ENCODE results near the gene BCLAF3.

BCLAF3 gene

GRCh38 chrX:19960913-19961312 is 29.9 kb downstream of the BCLAF3 start:
- ATAC-seq (replicated peaks; ENCODE audit: extremely low read depth, poor library complexity, severe bottlenecking) (no peak), DNase-seq (ENCODE audit: low spot score in 2 of 2) (no peak)
- H3K9me3 Mint-ChIP-seq = no peaks in the 10 kb centered on the region
- H3K36me3 Mint-ChIP-seq (ENCODE audit: insufficient read depth) = peaks cover 11% of the 10 kb centered on the region
- no peak overlapping the region for H3K4me3 Mint-ChIP-seq
- no peak overlapping the region for H3K27ac Mint-ChIP-seq (ENCODE audit: low read depth)
- H3K27me3 Mint-ChIP-seq = no peaks in the 10 kb centered on the region
- H3K4me1 Mint-ChIP-seq = no peaks in the 10 kb centered on the region

GRCh38 chrX:19958552-19959486 is 32.0 kb downstream of the BCLAF3 start:
- H3K27ac Mint-ChIP-seq (ENCODE audit: low read depth) = no peak overlapping the region

GRCh38 chrX:19956923-19957322 is 33.9 kb downstream of the BCLAF3 start:
- Mint-ChIP-seq H3K9me3 (no peaks in the 10 kb centered on the region), H3K4me3 (no peak overlapping the region), H3K36me3 (ENCODE audit: insufficient read depth) (peaks cover 4% of the 10 kb centered on the region), H3K4me1 (no peaks in the 10 kb centered on the region), H3K27me3 (no peaks in the 10 kb centered on the region), H3K27ac (ENCODE audit: low read depth) (no peak overlapping the region)
- ATAC-seq (replicated peaks; ENCODE audit: extremely low read depth, poor library complexity, severe bottlenecking) (no peak), DNase-seq (ENCODE audit: low spot score in 2 of 2) (no peak)

More at GRCh38 chrX:19958552-19959486, 32.0 kb downstream of the BCLAF3 start:
- ATAC-seq (replicated peaks; ENCODE audit: extremely low read depth, poor library complexity, severe bottlenecking) (no peak), DNase-seq (ENCODE audit: low spot score in 2 of 2) (no peak)
- Mint-ChIP-seq H3K27me3 (no peaks in the 10 kb centered on the region), H3K9me3 (no peaks in the 10 kb centered on the region), H3K36me3 (ENCODE audit: insufficient read depth) (peaks cover 6% of the 10 kb centered on the region), H3K4me3 (no peak overlapping the region), H3K4me1 (no peaks in the 10 kb centered on the region)

- Mint-ChIP-seq H3K9me3 (no peaks in the 10 kb centered on the region), H3K4me1 (no peaks in the 10 kb centered on the region), H3K27me3 (no peaks in the 10 kb centered on the region), H3K27ac (ENCODE audit: low read depth) (no peak overlapping the region), H3K36me3 (ENCODE audit: insufficient read depth) (peaks cover 4% of the 10 kb centered on the region), H3K4me3 (no peak overlapping the region)
- ATAC-seq (replicated peaks; ENCODE audit: extremely low read depth, poor library complexity, severe bottlenecking) (no peak), DNase-seq (ENCODE audit: low spot score in 2 of 2) (no peak)
These were observed 34.6 kb downstream of the BCLAF3 start for GRCh38 chrX:19956306-19956705.

GRCh38 chrX:19955306-19955705 is 35.6 kb downstream of the BCLAF3 start:
- no peak for DNase-seq (ENCODE audit: low spot score in 2 of 2)
- Mint-ChIP-seq H3K36me3 (ENCODE audit: insufficient read depth) (peaks cover 5% of the 10 kb centered on the region), H3K27me3 (no peaks in the 10 kb centered on the region), H3K9me3 (no peaks in the 10 kb centered on the region), H3K27ac (ENCODE audit: low read depth) (no peak overlapping the region), H3K4me3 (no peak overlapping the region), H3K4me1 (no peaks in the 10 kb centered on the region)
- no peak for ATAC-seq (replicated peaks; ENCODE audit: extremely low read depth, poor library complexity, severe bottlenecking)

GRCh38 chrX:19954335-19955096 is 36.3 kb downstream of the BCLAF3 start:
- DNase-seq (ENCODE audit: low spot score in 2 of 2) = no peak
- no peaks in the 10 kb centered on the region for H3K4me1 Mint-ChIP-seq
- H3K9me3 Mint-ChIP-seq = no peaks in the 10 kb centered on the region
- no peaks in the 10 kb centered on the region for H3K27me3 Mint-ChIP-seq
- no peak overlapping the region for H3K4me3 Mint-ChIP-seq
- ATAC-seq (replicated peaks; ENCODE audit: extremely low read depth, poor library complexity, severe bottlenecking) = no peak
- peaks cover 7% of the 10 kb centered on the region for H3K36me3 Mint-ChIP-seq (ENCODE audit: insufficient read depth)
- no peak overlapping the region for H3K27ac Mint-ChIP-seq (ENCODE audit: low read depth)

- no peak for DNase-seq (ENCODE audit: low spot score in 2 of 2)
- H3K27me3 Mint-ChIP-seq = no peaks in the 10 kb centered on the region
- ATAC-seq (replicated peaks; ENCODE audit: extremely low read depth, poor library complexity, severe bottlenecking) = no peak
These were observed 37.7 kb downstream of the BCLAF3 start for GRCh38 chrX:19953145-19953544.

GRCh38 chrX:19949340-19949739 is 41.5 kb downstream of the BCLAF3 start:
- Mint-ChIP-seq H3K4me3 (no peak overlapping the region), H3K27ac (ENCODE audit: low read depth) (no peak overlapping the region), H3K4me1 (no peaks in the 10 kb centered on the region), H3K36me3 (ENCODE audit: insufficient read depth) (peaks cover 17% of the 10 kb centered on the region), H3K27me3 (no peaks in the 10 kb centered on the region), H3K9me3 (no peaks in the 10 kb centered on the region)
- no peak for DNase-seq (ENCODE audit: low spot score in 2 of 2)
- no peak for ATAC-seq (replicated peaks; ENCODE audit: extremely low read depth, poor library complexity, severe bottlenecking)

More at GRCh38 chrX:19953145-19953544, 37.7 kb downstream of the BCLAF3 start:
- no peak overlapping the region for H3K4me3 Mint-ChIP-seq
- H3K4me1 Mint-ChIP-seq = no peaks in the 10 kb centered on the region
- H3K9me3 Mint-ChIP-seq = no peaks in the 10 kb centered on the region
- H3K36me3 Mint-ChIP-seq (ENCODE audit: insufficient read depth) = peaks cover 14% of the 10 kb centered on the region
- no peak overlapping the region for H3K27ac Mint-ChIP-seq (ENCODE audit: low read depth)

GRCh38 chrX:19947612-19948011 is 43.2 kb downstream of the BCLAF3 start:
- ATAC-seq (replicated peaks; ENCODE audit: extremely low read depth, poor library complexity, severe bottlenecking) (no peak), DNase-seq (ENCODE audit: low spot score in 2 of 2) (no peak)
- Mint-ChIP-seq H3K27ac (ENCODE audit: low read depth) (no peak overlapping the region), H3K27me3 (no peaks in the 10 kb centered on the region), H3K4me3 (no peak overlapping the region), H3K4me1 (no peaks in the 10 kb centered on the region), H3K36me3 (ENCODE audit: insufficient read depth) (peaks cover 17% of the 10 kb centered on the region), H3K9me3 (no peaks in the 10 kb centered on the region)

Measured in central memory CD8-positive, alpha-beta T cell (primary cell).